Naive thymus-derived CD4-positive, alpha-beta T cell (primary cell): Measurements from ENCODE around the gene RPS28. TPM values are rescaled to one million over a fixed set of nuclear protein-coding genes. Genes with fewer than 3 reads are reported as not detected.

Experiments
- ATAC-seq: fragments of 150-1000 bp; cut with Tn5 transposase; 2 replicates; pipeline ENCODE4 v1.10.0; 2021; ENCODE audit warnings: mild to moderate bottlenecking, moderate library complexity
- CTCF ChIA-PET: fragments of 350-600 bp; sonication (Branson Sonifier 250); formaldehyde crosslinking; loops from one replicate; lab custom pipeline; 2021; ENCODE audit warnings: antibody characterized with exemption; lab: Charles Lee
- POLR2A ChIA-PET: fragments of 350-600 bp; sonication (Branson Sonifier 250); formaldehyde crosslinking; loops from one replicate; lab custom pipeline; 2021; ENCODE audit warnings: antibody characterized with exemption, inconsistent platforms; lab: Charles Lee
- DNase-seq, 9 donors: peaks; one replicate each; pipeline versions ENCODE4 v3.0.0 to v3.0.0-alpha.2; 2020 to 2022; ENCODE audit warnings: mixed read lengths in 1 of 9
- H3K27ac ChIP-seq: one replicate; pipeline ENCODE4 v1.7.0; 2013; ENCODE audit warnings: mild to moderate bottlenecking, low read depth, low read length, moderate library complexity
- H3K27me3 ChIP-seq, 2 donors: one replicate each; pipeline ENCODE4 v1.7.0; 2013; ENCODE audit warnings: low read length in 2 of 2, mild to moderate bottlenecking in 2 of 2, moderate library complexity in 2 of 2; ENCODE audit not compliant: control insufficient read depth in 2 of 2, insufficient read depth in 2 of 2
- H3K36me3 ChIP-seq, 3 experiments: 1 replicate in 2 of 3; 2 replicates in 1 of 3; pipeline ENCODE4 v1.7.0; 2013; ENCODE audit warnings: low read length in 3 of 3, mild to moderate bottlenecking in 3 of 3, moderate library complexity in 1 of 3; ENCODE audit not compliant: insufficient read depth in 3 of 3, control insufficient read depth in 2 of 3
- H3K4me1 ChIP-seq, 2 donors: one replicate each; pipeline ENCODE4 v1.7.0; 2013; ENCODE audit warnings: low read length in 2 of 2, mild to moderate bottlenecking in 2 of 2, moderate library complexity in 1 of 2; ENCODE audit not compliant: control insufficient read depth in 2 of 2, insufficient read depth in 2 of 2
- H3K4me3 ChIP-seq: 2 replicates; pipeline ENCODE4 v1.7.0; 2013; ENCODE audit warnings: mild to moderate bottlenecking, low read length
- H3K9me3 ChIP-seq, 3 experiments: 1 replicate in 2 of 3; 2 replicates in 1 of 3; pipeline ENCODE4 v1.7.0; 2013; ENCODE audit warnings: low read length in 3 of 3; ENCODE audit not compliant: control insufficient read depth in 2 of 3
- H3K27ac Mint-ChIP-seq, 9 donors: one replicate each; pipeline ENCODE4 v1.8.0; 2020 to 2022; ENCODE audit warnings: mixed read lengths in 9 of 9, mild to moderate bottlenecking in 8 of 9, moderate library complexity in 5 of 9, inconsistent platforms in 2 of 9
- H3K27me3 Mint-ChIP-seq, 5 donors: one replicate each; pipeline ENCODE4 v1.8.0; 2021 to 2022; ENCODE audit warnings: mixed read lengths in 5 of 5, mild to moderate bottlenecking in 1 of 5
- H3K36me3 Mint-ChIP-seq, 5 donors: one replicate each; pipeline ENCODE4 v1.8.0; 2020 to 2022; ENCODE audit warnings: mixed read lengths in 5 of 5, mild to moderate bottlenecking in 3 of 5, inconsistent platforms in 1 of 5
- H3K4me1 Mint-ChIP-seq, 7 donors: one replicate each; pipeline ENCODE4 v1.8.0; 2020 to 2022; ENCODE audit warnings: mixed read lengths in 7 of 7, mild to moderate bottlenecking in 3 of 7, inconsistent platforms in 1 of 7
- H3K4me3 Mint-ChIP-seq, 10 donors: one replicate each; pipeline ENCODE4 v1.8.0; 2020 to 2022; ENCODE audit warnings: mild to moderate bottlenecking in 10 of 10, mixed read lengths in 10 of 10, moderate library complexity in 6 of 10, inconsistent platforms in 2 of 10
- H3K9me3 Mint-ChIP-seq, 11 donors: one replicate each; pipeline ENCODE4 v1.8.0; 2020 to 2022; ENCODE audit warnings: mixed read lengths in 11 of 11, mild to moderate bottlenecking in 4 of 11, inconsistent platforms in 1 of 11, moderate library complexity in 1 of 11
- intact Hi-C, 2 donors: fragments of 100-400 bp; cut with micrococcal nuclease; formaldehyde crosslinking; loops; one replicate each; pipeline ENCODE4 v1.15.1; 2023
- polyA plus RNA-seq, 2 donors: library from polyadenylated mRNA; unstranded; fragments of 300-500 nt; fragmentation: Illumina TruSeq; gene quantifications; one replicate each; pipeline ENCODE4 v1.2.3, GENCODE V29; 2021
- total RNA-seq, 6 experiments: library from RNA in 5 of 6; stranded (reverse) in 5 of 6; gene quantifications; 1 replicate in 5 of 6; 2 replicates in 1 of 6; pipeline ENCODE4 v1.2.3 and lab custom pipeline; 2021 to 2026

Gene RPS28
- total and polyA plus RNA-seq, 7 experiments from 2014 or later: 2,319 to 4,111 (median 3,564) TPM

GRCh38 chr19:8332976-8333766, 11.9 kb downstream of the RPS28 start:
- intact Hi-C loops: no loop called here
- H3K9me3 ChIP-seq: no peaks in the 10 kb centered on the region
- DNase-seq (no peak), ATAC-seq (no peak)
- H3K36me3 ChIP-seq: no peaks in the 10 kb centered on the region
- no peak overlapping the region for H3K27ac ChIP-seq
- no peak overlapping the region for H3K4me3 ChIP-seq
- Mint-ChIP-seq H3K27ac (no peak overlapping the region), H3K36me3 (peaks cover 0 to 2% (median 0%) of the 10 kb centered on the region in 5 donors), H3K4me3 (peak overlapping the region in 2 of 10 donors; percentile 16 to 67), H3K9me3 (no peaks in the 10 kb centered on the region), H3K4me1 (peaks cover 4 to 9% (median 5%) of the 10 kb centered on the region in 7 donors), H3K27me3 (peaks cover 8 to 43% (median 18%) of the 10 kb centered on the region in 5 donors)
- peaks cover 0 to 5% of the 10 kb centered on the region in 2 donors for H3K27me3 ChIP-seq
- CTCF ChIA-PET: no interaction called here
- H3K4me1 ChIP-seq: no peaks in the 10 kb centered on the region
- POLR2A ChIA-PET: no interaction called here

DNA sequence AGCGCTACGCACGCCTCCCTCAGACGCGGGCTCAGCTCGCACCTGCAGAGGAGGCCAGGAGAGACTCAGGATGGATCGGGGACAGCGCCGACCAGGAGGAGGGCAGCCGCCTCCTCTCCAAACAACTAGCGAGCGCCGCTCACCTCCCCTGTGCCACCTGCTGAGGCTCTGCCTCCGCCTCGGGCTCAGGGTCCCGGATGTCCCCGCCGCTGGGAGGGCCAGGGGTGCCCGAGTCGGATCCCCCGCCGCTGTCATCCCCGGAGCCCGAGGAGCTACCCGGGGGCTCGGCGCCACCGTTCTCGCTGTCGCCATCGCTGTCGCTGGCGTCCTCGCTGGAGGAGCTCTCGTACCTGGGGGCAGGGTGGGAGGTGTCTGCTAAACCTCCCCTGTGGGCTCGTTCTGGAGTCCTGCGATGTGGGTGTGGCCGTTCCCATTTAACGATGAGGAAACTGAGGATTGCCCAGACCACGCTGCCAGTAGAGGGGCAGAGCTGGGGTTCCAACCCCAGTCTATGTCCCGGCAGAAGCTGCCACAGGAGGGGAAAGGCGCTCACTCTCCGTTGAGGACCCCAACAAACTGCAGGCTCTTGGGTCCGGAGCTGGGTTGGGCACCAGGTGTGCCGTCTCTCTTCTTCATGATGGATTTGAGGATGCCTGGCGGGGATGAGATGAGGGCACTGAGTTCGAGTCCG, 12.6 kb downstream of the RPS28 start:
- no peak overlapping the region for H3K27ac Mint-ChIP-seq
- peak overlapping the region in 5 of 10 donors; percentile 23 to 67 (median 29) for H3K4me3 Mint-ChIP-seq
- H3K27ac ChIP-seq: no peak overlapping the region
- ATAC-seq (no peak), DNase-seq (no peak)
- H3K4me3 ChIP-seq: no peak overlapping the region
- no peaks in the 10 kb centered on the region for H3K4me1 ChIP-seq
- peaks cover 10 to 44% (median 20%) of the 10 kb centered on the region in 5 donors for H3K27me3 Mint-ChIP-seq
- peaks cover 0 to 5% of the 10 kb centered on the region in 2 donors for H3K27me3 ChIP-seq
- intact Hi-C loops: no loop called here
- ChIA-PET CTCF (no interaction called here), POLR2A (interaction anchor here (0.7 kb wide), 1 partner anchor 12 kb away, joined by 3 read pairs; no protein-coding TSS in a partner anchor)
- H3K4me1 Mint-ChIP-seq: peaks cover 4 to 9% (median 5%) of the 10 kb centered on the region in 7 donors
- H3K36me3 ChIP-seq: no peaks in the 10 kb centered on the region
- H3K9me3 Mint-ChIP-seq: no peaks in the 10 kb centered on the region
- no peaks in the 10 kb centered on the region for H3K9me3 ChIP-seq
- H3K36me3 Mint-ChIP-seq: peaks cover 0 to 2% (median 0%) of the 10 kb centered on the region in 5 donors

DNA sequence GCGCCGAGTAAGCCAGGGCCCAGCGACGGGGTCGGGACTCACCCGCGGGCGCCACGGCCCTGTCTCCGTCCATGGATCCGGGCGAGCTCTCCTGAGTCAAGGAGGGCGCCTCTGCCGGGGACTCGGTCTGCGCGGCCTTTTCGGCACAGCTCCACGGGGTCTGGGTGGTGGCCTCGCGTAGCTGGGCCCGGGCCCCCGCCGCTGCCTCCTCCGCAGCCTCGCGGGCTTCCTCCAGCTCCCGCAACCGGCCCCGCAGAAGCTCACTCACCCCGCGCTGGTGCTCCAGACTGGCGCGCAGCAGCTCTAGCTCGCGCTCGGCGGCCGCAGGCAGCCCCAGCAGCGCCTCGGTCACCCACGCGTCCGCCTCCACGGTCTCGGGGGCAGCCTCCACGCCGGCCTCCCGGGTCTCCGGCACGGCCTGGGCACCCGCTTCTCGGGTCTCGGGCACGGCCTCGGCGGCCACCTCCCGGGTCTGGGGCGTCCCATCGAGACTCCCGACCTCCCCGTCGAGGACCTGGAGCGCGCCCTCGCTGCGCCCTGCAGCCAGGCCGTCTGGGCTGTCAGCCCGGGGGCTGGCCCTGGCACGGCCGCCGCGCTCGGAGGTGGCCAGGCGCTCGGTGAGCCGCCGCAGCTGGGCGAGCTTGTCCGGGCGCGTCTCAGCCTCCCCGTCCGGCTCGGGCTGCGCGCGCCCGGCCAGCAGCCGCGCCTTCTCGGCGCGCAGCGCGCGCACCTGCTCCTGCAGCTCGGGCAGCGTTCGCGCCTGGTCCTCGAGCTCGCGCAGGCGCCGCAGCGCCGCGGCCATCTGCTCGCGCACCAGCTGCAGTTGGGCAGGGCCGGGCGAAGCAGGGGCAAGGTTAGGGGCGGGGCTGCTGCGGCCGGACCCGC, 13.4 kb downstream of the RPS28 start:
- H3K9me3 ChIP-seq: no peaks in the 10 kb centered on the region
- ChIA-PET CTCF (no interaction called here), POLR2A (interaction anchor here (0.7 kb wide), 1 partner anchor 13 kb away, joined by 3 read pairs; no protein-coding TSS in a partner anchor)
- H3K27me3 ChIP-seq: peaks cover 0 to 5% of the 10 kb centered on the region in 2 donors
- H3K9me3 Mint-ChIP-seq: no peaks in the 10 kb centered on the region
- H3K36me3 ChIP-seq: no peaks in the 10 kb centered on the region
- no peak overlapping the region for H3K27ac Mint-ChIP-seq
- no peaks in the 10 kb centered on the region for H3K4me1 ChIP-seq
- peaks cover 3 to 9% (median 4%) of the 10 kb centered on the region in 7 donors for H3K4me1 Mint-ChIP-seq
- H3K27ac ChIP-seq: no peak overlapping the region
- DNase-seq (peak in 1 of 9 donors; percentile 67), ATAC-seq (peak; percentile 52)
- H3K4me3 Mint-ChIP-seq: peak overlapping the region in 3 of 10 donors; percentile 23 to 67 (median 48)
- H3K36me3 Mint-ChIP-seq: peaks cover 0 to 2% (median 0%) of the 10 kb centered on the region in 5 donors
- no peak overlapping the region for H3K4me3 ChIP-seq
- peaks cover 10 to 46% (median 20%) of the 10 kb centered on the region in 5 donors for H3K27me3 Mint-ChIP-seq
- intact Hi-C loops: no loop called here

DNA sequence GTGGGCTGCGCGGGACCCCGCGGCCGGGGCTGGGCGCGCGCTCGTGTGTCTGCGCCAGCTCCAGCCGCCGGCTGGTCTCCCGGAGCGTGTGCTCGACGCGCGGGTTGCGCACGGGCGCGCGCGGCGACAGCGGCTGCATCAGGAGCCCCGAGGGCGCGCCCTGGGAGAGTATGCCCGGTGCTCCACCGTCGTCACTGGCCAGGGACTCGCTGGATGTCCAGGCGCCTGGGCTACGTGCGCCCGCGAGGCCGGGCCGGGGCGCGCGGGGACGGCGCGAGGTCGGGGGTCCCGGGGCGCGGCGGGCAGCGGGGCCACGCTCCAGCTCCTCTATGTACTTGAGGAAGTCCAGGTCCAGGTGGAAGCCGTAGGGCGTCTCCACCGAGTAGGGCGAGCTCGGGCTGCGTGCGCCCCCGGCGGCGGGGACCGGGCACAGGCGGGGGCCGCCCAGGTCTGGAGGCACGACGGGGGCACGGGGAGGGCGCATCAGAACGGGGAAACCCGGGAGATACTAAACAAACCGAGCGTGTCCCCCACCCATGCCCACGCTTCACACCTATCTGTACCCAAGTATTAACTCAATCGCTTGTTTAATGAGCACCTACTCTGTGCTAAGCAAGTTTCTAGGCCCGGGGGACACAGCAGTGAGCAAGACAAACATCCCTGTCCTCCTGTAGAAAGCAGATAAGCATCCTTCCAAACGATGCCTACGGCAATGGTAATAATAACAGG, 14.2 kb downstream of the RPS28 start:
- H3K9me3 ChIP-seq: no peaks in the 10 kb centered on the region
- DNase-seq (peak in 1 of 9 donors; percentile 46), ATAC-seq (peak; percentile 58)
- intact Hi-C loops: no loop called here
- no peak overlapping the region for H3K27ac ChIP-seq
- Mint-ChIP-seq H3K9me3 (no peaks in the 10 kb centered on the region), H3K27ac (no peak overlapping the region), H3K27me3 (peaks cover 10 to 48% (median 20%) of the 10 kb centered on the region in 5 donors), H3K4me3 (peak overlapping the region in 9 of 10 donors; percentile 30 to 79 (median 58)), H3K36me3 (no peaks in the 10 kb centered on the region), H3K4me1 (peaks cover 0 to 9% (median 4%) of the 10 kb centered on the region in 7 donors)
- POLR2A ChIA-PET: interaction anchor here (1.1 kb wide), 1 partner anchor 32 kb away, joined by 4 read pairs; no protein-coding TSS in a partner anchor
- no peak overlapping the region for H3K4me3 ChIP-seq
- H3K36me3 ChIP-seq: no peaks in the 10 kb centered on the region
- CTCF ChIA-PET: interaction anchor here (0.5 kb wide), 1 partner anchor 219 kb away, joined by 3 read pairs; no protein-coding TSS in a partner anchor
- H3K27me3 ChIP-seq: peaks cover 0 to 5% of the 10 kb centered on the region in 2 donors
- no peaks in the 10 kb centered on the region for H3K4me1 ChIP-seq

DNA sequence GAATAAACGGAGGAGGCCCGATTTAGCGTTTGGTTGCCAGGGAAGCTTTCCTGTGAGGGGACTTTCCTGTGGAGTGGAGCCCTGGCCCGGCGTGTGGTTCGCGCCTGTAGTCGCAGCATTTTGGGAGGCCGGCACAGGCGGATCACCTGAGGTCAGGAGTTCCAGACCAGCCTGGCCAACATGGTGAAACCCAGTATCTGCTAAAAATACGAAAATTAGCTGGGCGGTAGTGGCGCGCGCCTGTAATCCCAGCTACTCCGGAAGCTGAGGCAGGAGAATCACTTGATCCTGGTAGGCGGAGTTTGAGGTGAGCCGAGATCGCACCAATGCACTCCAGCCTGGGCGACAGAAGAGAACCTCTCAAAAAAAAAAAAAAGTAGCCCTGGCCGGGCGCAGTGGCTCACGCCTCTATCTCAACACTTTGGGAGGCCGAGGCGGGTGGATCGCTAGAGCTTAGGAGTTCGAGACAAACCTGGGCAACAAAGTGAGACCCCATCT, 14.8 kb downstream of the RPS28 start:
- intact Hi-C loops: no loop called here

More for the DNA sequence above, 14.8 kb downstream of the RPS28 start:
- POLR2A ChIA-PET: interaction anchor here (1.1 kb wide), 2 partner anchors 12 to 32 kb away, joined by 3 to 4 read pairs; no protein-coding TSS in a partner anchor
- H3K36me3 ChIP-seq: no peaks in the 10 kb centered on the region
- H3K27me3 ChIP-seq: peaks cover 0 to 5% of the 10 kb centered on the region in 2 donors
- H3K9me3 Mint-ChIP-seq: no peaks in the 10 kb centered on the region
- no peaks in the 10 kb centered on the region for H3K9me3 ChIP-seq
- H3K27ac Mint-ChIP-seq: no peak overlapping the region
- H3K4me3 Mint-ChIP-seq: peak overlapping the region in 9 of 10 donors; percentile 30 to 79 (median 58)
- no peak overlapping the region for H3K4me3 ChIP-seq
- H3K4me1 Mint-ChIP-seq: peaks cover 0 to 9% (median 5%) of the 10 kb centered on the region in 7 donors
- ATAC-seq: no peak
- H3K4me1 ChIP-seq: no peaks in the 10 kb centered on the region
- H3K27ac ChIP-seq: no peak overlapping the region
- DNase-seq: no peak
- CTCF ChIA-PET: interaction anchor here (0.5 kb wide), 1 partner anchor 218 kb away, joined by 3 read pairs; no protein-coding TSS in a partner anchor
- peaks cover 10 to 52% (median 20%) of the 10 kb centered on the region in 5 donors for H3K27me3 Mint-ChIP-seq
- H3K36me3 Mint-ChIP-seq: no peaks in the 10 kb centered on the region
